GDM1 (cell line): ENCODE data around the gene NFIX.

Source experiments
- DNase-seq: peaks from one replicate; lab custom pipeline; 2025; lab: John Stamatoyannopoulos, UW

The NFIX gene

DNA sequence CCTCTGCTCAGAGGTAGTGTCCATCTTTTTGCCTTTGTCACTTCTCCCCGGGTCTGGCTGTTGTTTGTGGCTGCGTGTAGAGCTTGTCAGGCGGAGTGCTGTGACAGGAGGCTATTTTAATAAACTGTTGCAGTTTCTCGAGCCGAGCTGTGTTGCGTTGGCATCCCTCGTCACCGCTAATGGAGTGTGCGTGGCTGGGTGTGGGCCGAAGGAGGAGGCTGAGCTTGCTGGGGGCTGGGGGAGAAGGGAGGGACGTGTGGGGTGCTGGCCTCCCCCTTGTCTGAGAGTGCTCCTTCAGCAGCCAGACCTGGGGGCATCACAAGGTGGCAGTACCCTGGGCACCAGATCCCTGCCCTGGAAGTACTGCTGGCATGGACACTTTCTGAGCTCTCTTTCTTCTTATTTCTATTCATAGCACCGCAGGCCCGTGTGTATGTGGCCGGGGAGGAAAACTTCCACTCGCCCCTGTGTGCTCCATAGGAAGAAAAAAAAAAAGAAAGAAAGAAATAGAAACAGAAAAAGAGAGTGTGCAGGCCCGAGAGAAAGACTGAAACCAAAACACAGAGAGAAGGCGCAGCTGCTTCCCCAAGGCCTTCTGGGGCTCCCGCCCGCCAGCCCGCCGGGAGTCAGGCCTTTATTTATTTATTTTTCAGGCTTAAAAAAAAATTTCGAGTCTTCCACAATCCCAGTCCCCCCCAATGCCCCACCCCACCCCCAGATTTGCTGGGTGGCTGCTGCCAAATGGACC, 27.0 kb downstream of the NFIX start:
- no peak for DNase-seq

DNA sequence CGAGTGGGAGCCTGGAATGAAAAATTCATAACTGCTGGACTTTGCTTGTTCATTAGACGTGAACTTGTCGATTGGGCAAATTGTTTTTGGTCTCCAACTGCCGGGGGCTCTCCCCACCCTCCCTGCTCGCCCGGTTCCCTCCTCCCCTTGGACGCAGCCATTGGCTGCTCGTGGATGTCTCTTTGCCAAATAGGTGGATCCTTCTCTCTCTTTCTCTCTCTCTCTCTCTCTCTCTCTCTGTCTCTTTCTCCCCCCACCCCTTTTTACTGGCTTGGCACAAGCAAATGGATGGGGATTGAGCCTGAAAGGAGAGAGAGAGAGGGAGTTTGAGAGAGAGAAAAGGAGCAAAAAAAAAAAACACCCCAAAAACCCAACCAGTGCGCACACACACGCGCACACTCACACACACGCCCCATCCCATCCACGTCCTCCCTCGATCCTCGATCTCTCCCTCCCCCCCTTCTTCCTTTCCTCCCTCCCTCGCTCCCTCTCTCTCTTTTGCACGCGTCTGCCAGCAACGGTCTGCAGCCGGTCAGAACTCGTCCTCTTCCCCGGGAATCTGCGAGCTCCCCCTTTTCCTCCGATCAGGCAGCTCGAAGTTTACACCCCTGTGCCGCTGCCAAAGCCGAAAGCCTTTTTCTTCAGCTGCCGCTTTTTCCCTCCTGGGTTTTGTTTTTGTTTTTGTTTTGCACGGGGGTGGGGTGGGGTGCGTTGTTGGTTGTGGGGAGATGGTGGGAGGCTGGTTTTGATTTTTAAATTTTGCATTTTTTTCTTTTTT, 27.8 kb downstream of the NFIX start:
- no peak for DNase-seq

DNA sequence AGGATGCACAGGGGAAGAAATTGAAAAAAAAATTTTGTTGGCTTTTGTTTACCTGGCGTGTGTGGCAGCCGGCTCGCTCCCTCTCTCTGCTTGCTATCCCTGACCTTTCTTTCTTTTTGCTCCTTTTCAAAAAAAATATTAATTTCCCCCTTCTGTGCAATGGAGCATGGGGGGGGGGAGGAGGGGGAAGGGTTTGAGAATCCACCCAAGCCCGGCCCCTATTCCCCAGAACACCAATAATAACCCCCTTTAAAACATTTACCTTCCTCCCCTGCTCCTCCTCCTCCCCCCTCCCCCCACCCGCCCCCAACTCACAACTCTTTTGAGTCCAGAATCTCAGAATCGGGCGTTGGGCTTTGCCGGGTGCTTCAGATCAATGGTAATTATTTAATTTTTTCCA, 28.4 kb downstream of the NFIX start:
- no peak for DNase-seq

DNA sequence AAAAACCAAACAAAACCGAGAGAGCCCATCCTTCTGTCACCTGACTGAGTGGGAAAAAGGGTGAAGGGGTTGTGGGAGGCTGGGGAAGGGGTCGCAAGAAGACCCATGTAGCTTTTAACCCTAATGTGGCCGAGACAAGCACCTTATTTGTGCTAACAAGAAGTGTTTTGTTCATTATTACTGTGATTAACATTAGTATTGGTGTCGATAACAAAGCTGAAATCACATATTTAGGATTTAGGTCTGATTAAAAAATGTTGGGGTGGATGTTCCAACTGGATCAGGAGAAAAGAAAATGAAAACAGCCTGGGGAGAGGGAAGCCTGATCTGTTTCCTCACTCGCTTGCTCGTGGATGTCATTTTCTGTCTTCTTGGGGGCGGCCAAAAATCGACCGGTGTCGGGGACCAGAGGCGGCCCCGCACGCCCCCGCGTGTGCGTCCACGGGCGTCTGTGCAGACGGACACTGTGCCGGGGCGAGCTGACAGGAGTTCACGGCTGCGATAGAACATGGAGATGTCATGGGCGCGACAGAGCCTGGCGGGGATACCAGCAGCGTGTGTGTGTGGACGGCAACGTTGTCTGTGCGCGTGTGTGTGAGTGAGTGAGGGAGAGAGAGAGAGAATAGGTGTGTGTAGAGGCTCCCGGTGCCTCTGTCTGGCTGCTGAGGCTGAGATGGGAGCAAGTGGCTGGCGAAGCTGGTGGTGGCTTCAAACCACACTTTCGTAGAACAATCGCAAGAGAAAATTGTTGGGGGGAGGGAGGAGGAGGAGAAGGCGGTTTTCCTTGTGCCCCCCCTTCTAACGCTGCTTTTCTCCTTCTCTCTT, 29.1 kb downstream of the NFIX start:
- no peak for DNase-seq

DNA sequence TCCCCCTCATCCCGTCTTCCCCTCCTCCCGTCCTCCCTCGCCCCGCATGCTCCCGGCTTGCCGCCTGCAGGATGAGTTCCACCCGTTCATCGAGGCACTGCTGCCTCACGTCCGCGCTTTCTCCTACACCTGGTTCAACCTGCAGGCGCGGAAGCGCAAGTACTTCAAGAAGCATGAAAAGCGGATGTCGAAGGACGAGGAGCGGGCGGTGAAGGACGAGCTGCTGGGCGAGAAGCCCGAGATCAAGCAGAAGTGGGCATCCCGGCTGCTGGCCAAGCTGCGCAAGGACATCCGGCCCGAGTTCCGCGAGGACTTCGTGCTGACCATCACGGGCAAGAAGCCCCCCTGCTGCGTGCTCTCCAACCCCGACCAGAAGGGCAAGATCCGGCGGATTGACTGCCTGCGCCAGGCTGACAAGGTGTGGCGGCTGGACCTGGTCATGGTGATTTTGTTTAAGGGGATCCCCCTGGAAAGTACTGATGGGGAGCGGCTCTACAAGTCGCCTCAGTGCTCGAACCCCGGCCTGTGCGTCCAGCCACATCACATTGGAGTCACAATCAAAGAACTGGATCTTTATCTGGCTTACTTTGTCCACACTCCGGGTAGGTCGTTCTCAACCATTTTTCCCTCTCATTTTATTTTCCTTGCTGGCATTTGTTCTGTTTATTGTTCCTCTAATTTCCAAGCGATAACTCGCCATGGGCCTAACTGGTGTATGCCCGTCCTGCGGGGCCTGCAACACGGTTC, 29.8 kb downstream of the NFIX start:
- DNase-seq: no peak

DNA sequence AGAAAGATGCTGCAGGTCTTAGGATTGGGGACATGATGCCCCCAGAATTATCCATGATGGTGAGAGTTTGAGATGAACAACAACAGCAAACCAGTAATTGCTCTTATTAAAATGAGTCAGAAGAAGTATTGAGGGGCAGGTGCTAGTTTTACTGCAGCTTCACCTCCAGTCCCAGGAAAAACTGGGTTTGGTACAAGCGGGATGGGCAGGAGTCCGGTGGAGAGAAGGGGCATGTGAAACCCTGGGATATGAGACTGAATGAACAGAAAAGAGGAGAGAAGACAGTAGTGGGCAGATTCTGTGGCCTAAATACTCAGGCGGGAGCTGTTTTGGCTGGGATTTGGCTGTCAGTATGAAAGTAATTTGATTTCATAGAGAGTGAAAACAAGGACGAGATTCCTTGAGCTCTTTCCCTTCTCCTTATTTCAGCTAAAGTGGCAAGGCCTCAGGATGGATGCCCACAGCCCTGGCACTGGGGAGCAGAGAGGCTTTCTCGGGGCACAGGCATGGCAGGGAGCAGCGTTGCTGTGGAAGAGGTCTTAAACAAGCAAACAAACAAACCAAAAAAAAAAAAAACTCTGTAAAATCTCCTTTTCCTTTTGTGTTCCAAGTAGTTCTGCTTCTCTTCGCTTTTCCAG, 30.7 kb downstream of the NFIX start:
- no peak for DNase-seq

DNA sequence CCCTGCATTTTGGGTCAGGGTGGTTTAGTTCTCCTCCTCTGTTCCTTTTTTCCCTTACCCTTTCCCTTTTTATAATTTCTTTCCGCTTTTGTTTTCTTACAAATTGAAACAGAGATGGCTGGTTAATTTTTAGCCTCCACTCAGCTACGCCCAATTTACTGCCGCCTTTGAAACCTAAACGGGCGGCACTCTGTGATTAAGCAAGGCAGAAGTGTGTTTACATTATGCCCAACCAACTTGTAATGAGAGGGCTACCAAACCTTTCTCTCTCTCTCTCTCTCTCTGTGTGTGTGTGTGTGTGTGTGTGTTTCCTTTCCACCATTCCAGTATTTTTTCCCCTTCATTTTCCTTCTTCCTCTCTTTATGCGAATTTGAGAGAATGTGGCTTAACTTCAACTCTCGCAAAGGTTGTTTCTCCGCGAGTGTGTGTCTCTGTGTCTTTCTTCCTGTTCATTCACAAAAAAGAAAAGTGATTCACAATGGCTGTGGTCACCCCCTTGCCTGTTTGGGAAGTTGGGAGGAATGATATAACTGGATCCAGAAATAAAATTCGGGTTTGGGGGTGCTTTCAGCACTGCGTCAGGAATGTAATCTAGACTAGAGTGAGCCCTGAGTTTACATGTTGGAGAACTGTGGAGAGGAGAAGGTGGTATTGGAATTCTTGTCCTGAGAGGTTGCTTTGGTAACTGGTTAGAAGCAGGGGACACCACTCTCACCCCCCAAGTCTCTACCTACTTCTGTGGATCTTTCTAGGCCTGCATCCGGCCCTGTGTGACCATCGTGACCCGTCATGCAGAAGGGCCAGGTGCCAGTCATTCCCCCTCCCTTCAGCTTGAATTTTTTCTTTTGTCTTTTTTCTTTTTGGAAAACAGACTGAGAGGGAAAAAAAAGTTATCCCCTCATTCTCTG, 31.4 kb downstream of the NFIX start:
- no peak for DNase-seq

DNA sequence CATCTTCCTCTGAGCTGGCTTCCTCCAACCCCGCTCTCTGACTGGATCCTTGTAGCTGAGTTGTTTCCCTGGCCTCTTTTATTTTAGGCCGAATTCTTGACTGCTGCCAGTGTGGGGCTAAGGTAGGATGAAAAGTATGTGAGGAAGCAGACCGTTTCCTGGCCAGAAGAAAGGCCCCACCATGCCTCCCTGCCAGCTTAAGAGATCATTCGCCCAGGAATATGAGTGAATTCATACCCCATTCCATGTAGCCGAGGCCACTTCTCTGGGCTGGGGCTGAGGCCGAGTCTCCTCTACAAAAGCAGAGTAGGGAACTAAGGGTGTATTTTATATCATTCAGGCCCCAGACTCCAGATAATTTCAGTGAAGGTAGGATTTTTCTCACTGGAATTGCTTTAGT, 32.3 kb downstream of the NFIX start:
- no peak for DNase-seq

DNA sequence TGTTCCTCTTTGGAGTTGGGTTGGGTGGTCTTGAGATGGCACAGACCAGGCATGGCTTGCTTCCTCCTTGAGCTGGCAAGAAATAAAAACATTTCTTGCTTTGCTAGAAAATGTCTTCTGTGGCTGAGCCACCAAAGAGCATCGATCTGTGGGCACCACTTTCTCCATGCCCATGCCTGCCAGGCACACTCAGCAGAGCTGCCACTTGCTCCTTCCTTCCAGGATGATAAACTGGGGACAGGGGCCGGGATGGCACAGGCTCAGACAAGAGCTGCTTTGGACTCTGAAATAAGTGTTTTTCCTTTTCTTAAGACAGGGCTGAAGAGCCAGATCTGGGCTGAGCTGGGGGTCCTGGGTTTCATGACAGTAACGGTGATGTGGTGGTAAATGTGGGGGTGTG, 32.8 kb downstream of the NFIX start:
- no peak for DNase-seq

DNA sequence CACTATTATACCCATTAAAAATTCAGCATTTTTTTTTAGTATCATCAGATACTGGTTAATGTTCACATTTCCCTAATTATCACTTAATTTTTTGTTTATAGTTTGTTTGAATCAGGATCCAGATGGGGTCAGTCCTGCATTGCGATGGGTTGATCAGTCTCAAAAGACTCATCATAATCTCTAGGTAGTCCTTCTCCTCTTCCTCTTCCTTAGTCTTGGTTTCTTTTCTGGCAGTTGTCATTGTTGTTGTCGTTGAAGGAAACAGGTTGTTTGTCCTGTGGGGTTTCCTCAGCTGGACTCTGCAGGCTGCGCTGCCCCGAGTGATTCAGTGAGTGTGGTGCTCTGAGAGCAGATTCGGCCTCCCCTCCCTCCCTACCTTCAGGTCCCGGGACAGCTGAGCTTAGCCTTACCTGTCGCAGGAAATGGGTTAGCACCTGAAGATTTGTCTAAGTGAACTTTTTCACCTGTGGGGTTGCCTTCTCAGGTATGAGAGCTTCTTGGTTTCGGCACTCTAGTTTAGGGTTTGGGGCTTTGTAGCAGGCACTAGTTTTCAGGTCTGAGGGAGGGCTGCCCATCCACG, 34.1 kb downstream of the NFIX start:
- no peak for DNase-seq

DNA sequence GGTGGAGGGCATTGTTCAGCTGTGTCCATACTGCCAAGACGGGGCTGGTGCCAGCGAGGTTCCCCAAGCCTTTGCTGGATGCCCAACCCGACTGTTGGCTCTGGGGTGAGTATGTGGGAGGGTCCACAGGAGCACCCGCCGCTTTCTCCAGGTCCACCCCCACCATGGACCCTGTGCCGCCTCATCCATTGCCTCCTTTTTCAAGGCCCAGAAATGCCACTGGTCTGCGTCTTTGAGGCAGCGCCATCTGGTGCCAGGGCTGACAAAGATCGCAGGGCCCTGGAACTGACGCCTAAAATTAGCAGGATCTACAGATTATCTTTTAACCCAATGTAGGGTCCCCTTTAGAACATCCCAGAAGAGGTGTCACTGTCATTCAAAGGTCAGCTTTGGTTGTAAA, 34.6 kb downstream of the NFIX start:
- DNase-seq: no peak

DNA sequence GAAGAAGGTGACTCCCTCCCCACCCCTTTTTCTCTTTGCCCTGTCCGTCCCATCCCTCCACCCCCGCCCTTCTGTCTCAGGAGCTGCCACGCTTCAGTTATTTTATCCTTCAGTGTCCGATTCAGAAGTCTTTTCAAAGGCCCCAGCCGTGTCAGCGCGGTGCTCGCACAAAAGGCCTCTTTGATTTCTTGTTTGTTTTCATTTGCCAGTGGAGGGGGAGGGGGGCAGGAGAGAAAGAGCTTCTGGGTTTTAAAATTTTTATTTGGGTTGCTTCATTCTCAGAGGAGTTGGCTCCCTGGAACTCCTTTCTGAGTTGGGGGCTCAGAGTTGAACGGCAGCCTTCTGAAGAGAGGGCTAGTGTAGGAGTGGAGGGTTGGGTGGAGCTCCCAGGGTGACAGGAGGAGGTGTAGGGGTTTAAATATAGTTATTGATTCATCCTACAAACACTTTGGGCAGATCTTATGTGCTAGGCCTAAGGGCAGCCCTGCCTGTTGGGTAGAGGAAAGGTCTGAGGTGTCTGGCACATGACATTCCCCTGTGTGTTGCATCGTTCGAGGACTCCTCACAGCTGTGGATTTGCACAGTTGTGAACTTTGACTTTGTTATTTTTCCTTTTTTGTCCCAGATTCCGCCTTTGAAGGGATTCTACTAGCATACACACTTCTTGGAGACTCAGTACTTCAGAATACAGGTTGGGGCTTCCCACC, 36.8 kb downstream of the NFIX start:
- no peak for DNase-seq

DNA sequence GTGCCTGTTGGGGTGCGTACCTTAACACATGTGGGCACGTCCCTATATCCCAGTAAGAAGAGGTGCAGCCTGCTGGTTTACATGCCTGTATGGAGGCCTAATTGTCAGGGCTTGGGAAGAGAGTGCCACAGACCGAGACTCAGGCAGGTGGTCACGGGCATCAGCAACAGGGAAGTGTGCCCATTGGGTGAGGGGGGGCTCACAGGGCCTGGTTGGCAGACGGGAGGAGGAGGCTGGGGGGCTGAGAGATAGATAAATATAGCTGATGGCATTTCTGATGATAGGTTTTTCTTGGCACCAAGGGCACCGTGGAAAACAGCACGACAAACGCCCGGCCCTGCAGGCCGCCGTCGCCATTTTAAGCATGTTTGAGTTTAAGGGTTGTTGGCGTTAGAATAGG, 37.6 kb downstream of the NFIX start:
- DNase-seq: no peak

DNA sequence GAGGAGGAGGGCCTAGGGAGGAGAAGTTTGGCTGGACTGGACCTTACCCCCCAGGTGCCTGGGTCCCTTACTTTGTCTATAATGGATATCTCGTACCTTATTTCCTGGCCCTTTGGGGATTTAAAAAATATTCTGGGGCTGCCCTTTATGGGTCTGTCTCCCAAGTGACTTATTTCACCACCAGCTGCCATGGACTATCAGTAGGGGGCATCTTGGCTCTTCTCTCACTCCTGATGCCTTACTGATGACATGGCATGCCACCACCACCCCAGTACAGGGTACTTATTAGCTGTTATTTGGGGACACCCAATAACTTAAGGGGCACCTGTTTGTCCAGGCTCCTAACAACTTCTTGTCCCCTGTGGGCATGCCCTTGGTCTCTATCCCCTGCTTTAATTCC, 38.0 kb downstream of the NFIX start:
- DNase-seq: no peak

DNA sequence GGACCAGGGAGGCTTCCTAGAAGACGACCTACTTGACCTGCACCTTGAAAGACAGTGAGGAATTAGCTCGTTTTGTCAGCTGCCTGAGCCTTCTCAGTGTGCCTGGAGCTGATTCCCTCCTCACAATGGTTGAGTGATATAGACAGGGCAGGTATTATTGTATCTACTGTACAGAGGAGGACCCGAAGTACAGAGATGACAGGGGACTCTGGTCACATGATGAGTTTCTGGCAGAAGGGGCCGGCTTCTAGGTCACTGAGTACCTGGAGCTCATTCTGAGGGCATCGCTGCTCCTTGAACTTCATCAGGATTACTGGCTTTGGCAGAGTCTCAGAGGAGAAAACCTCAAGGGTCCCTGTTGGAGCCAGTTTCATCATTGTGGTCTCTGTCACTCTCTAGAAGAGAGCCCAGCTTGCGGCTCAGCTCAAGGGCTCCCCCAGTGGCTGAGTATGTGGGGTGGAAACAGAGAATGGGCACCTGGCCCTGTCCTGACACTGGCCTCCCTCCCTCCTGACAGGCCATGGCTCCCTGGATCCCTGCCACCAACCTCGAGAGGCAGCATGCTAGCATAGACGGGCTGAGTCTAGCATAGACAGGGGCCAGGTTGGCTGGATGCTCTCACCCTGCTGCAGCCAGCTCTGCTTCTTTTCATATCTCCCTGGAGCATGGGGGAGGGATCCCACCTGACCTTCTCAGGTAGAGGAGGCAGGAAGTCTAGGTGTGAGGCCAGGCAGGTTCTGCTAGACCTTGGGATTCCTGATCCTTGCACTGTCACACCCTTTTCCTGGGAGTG, 38.7 kb downstream of the NFIX start:
- DNase-seq: no peak

DNA sequence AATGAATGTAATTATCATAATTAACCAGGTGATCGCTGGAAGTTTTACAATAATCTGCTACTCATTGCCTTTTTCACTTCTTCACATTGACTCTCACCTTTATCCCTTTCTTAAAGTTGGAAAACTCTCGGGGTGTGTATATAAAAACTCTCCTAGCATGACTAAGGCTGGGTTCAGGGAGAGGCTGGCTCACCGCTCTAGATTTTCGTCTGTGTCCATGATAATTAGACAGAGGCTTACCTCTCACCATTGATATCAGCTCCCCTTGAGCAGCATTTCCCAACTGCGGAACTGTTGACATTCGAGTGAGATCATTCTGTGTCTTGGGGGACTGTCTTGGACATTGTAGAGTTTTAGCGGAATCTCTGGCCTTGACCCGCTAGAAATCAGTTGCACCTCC, 39.4 kb downstream of the NFIX start:
- no peak for DNase-seq

DNA sequence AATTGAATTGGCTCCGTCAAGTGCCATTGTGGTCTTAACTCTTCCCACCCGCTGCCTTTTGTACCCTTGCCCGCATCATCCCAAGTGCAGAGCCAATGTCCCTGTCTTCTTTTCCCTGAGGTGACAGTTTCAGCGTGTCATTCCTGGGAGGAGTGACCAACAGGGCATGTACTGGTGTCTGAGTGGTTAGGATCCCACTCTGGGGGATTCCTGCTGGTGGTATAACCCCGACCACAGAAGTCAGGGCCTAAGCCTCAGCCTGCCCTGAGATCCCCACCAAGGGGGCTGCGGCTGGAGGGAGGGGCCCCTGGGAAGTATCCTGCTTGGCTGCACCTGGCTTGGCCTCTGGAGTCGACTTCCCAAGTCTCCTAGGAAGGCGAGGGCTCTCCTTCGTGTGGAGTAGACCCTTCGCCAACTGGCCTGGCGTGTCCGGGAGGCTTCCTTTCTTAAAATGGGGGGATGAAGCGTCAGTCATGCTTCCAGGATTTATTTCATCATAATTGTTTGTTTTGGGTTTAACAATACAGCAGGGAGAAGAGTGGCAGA, 40.6 kb downstream of the NFIX start:
- no peak for DNase-seq

DNA sequence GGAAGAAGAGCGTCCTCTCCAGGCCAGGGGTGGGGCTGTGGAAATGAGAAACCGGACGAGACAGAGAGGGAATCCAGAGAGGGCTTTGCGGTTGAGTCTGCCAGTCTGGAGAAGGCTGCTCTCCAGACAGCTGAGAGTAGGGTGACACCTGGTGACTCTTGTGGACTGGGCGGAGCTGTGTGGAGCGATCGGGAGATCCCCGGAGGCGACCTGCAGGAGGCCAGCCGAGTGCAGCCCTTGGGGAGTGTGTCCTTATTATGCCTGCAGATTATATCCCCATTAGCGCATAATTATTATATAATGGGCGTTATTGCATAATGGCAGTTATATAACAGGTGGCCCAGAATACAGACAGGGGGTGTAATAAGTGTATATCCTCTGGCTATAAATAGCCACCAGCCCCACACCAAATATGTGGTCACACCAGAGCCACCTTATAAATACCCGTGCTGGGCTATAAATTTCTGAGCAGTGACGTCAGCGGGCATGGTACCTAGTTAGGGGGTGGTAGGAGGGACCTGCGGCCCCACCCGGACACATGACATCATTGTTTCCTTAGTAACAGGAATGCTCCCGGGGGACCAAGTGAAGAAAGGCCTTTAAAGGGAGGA, 41.2 kb downstream of the NFIX start:
- no peak for DNase-seq
